ENCODE results near the gene ZFP90.

The ZFP90 gene

GRCh38 chr16:68596266-68596665 is 57.2 kb downstream of the ZFP90 start (continued):
- TF ChIP-seq ZNF518A (tag by site-specific recombination; conservative IDR thresholded peaks at IDR 0.05; ENCODE audit: low read depth) (no peak), ZBTB11 (tag by site-specific recombination; conservative IDR thresholded peaks at IDR 0.05; ENCODE audit: low read depth) (no peak), ZNF521 (tag by site-specific recombination; IDR thresholded peaks at IDR 0.05) (no peak), ZNF341 (tag by site-specific recombination; IDR thresholded peaks at IDR 0.05; ENCODE audit: low read depth) (no peak), ZNF701 (tag by site-specific recombination; IDR thresholded peaks at IDR 0.05) (no peak)

- no peak for TF ChIP-seq ZNF148 (tag by site-specific recombination; IDR thresholded peaks at IDR 0.05; ENCODE audit: borderline replicate concordance)
- TF ChIP-seq ZBTB8A (tag by site-specific recombination; IDR thresholded peaks at IDR 0.05), result no peak
- no peak for TF ChIP-seq ZNF596 (tag by site-specific recombination; IDR thresholded peaks at IDR 0.05)
- TF ChIP-seq ZEB2 (tag by site-specific recombination; IDR thresholded peaks at IDR 0.05), result no peak
- no peak for TF ChIP-seq MYNN (tag by site-specific recombination; IDR thresholded peaks at IDR 0.05; ENCODE audit: borderline replicate concordance)
- no peak for TF ChIP-seq BCL11A (tag by site-specific recombination; IDR thresholded peaks at IDR 0.05; ENCODE audit: low read depth)
- TF ChIP-seq MZF1 (tag by site-specific recombination; IDR thresholded peaks at IDR 0.05; ENCODE audit: borderline replicate concordance), result no peak
- no peak for TF ChIP-seq ZNF211 (tag by site-specific recombination; IDR thresholded peaks at IDR 0.05; ENCODE audit: low read depth)
- no peak for TF ChIP-seq GLI2 (tag by site-specific recombination; IDR thresholded peaks at IDR 0.05; ENCODE audit: borderline replicate concordance, low read depth)
- ChIA-PET POLR2A (no interaction called here), CTCF (interaction anchor here (0.6 to 2.3 kb wide), 5 partner anchors 9 to 213 kb away, joined by 3 to 11 read pairs (median 4); no protein-coding TSS in a partner anchor)
- Histone ChIP-seq H3K36me3 (ENCODE audit: control insufficient read depth in 2 of 2, insufficient read depth in 1 of 2, low read length in 2 of 2) (no peaks in the 10 kb centered on the region), H3K4me1 (ENCODE audit: control insufficient read depth, insufficient read depth, low read length) (no peaks in the 10 kb centered on the region), H3K9me3 (ENCODE audit: control insufficient read depth, insufficient read depth, low read depth, low read length) (no peaks in the 10 kb centered on the region), H3K4me3 (ENCODE audit: low read depth, low read length) (no peak overlapping the region), H3K27ac (ENCODE audit: extremely low read depth, low read depth, low read length) (no peak overlapping the region)
Measured at GRCh38 chr16:68599586-68599985, 60.5 kb downstream of the ZFP90 start.

Measured in HEK293 (cell line).